ENCODE results near the gene AP2M1.

AP2M1 gene

DNA sequence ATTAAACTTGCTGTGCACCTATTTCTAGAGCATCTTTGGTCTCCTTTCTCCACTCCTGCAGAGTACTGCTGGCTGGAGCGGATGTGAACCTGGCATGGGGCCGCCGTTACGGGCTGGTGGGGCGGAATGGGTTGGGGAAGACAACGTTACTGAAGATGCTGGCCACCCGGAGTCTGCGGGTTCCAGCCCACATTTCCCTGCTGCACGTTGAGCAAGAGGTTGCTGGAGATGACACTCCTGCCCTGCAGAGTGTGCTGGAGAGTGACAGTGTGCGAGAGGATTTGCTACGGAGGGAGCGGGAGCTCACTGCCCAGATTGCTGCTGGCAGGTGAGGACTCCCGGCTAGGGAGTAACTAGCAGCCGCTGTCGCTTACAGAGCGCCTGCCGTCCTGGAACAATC lies 13.4 kb downstream of the AP2M1 start:
- no peak for DNase-seq (ENCODE audit: low spot score)
- POLR2A ChIA-PET (ENCODE audit: low non-redundant PET): no interaction called here
- H3K27ac ChIP-seq: no peak overlapping the region
- CTCF ChIA-PET: no interaction called here
- TF ChIP-seq, protein P1, sequence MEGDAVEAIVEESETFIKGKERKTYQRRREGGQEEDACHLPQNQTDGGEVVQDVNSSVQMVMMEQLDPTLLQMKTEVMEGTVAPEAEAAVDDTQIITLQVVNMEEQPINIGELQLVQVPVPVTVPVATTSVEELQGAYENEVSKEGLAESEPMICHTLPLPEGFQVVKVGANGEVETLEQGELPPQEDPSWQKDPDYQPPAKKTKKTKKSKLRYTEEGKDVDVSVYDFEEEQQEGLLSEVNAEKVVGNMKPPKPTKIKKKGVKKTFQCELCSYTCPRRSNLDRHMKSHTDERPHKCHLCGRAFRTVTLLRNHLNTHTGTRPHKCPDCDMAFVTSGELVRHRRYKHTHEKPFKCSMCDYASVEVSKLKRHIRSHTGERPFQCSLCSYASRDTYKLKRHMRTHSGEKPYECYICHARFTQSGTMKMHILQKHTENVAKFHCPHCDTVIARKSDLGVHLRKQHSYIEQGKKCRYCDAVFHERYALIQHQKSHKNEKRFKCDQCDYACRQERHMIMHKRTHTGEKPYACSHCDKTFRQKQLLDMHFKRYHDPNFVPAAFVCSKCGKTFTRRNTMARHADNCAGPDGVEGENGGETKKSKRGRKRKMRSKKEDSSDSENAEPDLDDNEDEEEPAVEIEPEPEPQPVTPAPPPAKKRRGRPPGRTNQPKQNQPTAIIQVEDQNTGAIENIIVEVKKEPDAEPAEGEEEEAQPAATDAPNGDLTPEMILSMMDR (conservative IDR thresholded peaks at IDR 0.05; ENCODE audit: low read depth): no peak

DNA sequence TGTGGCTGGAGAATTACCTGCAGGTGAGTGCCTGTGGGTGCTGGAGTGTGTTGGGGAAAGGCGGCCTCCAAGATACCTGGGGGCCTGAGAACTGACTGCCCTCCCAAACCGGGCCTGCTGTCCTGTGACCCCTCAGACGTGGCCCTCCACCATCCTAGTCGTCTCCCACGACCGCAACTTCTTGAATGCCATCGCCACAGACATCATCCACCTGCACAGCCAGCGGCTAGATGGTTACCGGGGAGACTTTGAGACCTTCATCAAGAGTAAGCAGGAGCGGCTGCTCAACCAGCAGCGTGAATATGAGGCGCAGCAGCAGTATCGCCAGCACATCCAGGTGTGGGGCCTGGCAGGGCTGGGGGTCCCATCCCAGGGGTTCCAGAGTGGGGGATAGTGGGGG lies 14.8 kb downstream of the AP2M1 start:
- TF ChIP-seq, protein P1 (conservative IDR thresholded peaks at IDR 0.05; ENCODE audit: low read depth): no peak
- no peak for DNase-seq (ENCODE audit: low spot score)
- 0 out of 2 replicates have a peak overlapping the region, but pooled peaks have one; percentile 1 for H3K27ac ChIP-seq
- ChIA-PET CTCF (interaction anchor here (0.5 kb wide), 1 partner anchor 62 kb away, joined by 5 read pairs; no protein-coding TSS in a partner anchor), POLR2A (ENCODE audit: low non-redundant PET) (no interaction called here)

DNA sequence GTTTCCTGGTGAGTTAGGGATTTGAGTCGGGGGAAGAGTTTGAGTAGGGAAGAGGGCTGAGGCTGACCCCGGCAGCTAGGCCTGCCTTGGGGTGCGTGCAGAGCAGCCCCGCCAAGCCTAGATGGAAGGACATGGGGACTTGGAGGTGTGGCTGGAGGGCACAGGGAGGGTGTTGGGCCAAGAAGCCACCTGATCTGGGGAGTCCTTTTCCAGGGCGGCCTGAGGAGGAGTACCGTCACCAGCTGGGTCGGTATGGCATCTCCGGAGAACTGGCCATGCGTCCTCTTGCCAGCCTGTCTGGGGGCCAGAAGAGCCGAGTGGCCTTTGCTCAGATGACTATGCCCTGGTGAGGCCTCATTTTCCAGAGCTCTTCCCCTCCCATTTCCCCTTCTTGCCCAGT lies 18.2 kb downstream of the AP2M1 start:
- ChIA-PET CTCF (interaction anchor here (0.8 kb wide), 1 partner anchor 361 kb away, joined by 3 read pairs; no protein-coding TSS in a partner anchor), POLR2A (ENCODE audit: low non-redundant PET) (no interaction called here)
- TF ChIP-seq, protein P1 (conservative IDR thresholded peaks at IDR 0.05; ENCODE audit: low read depth): no peak
- no peak for DNase-seq (ENCODE audit: low spot score)
- H3K27ac ChIP-seq: no peak overlapping the region

DNA sequence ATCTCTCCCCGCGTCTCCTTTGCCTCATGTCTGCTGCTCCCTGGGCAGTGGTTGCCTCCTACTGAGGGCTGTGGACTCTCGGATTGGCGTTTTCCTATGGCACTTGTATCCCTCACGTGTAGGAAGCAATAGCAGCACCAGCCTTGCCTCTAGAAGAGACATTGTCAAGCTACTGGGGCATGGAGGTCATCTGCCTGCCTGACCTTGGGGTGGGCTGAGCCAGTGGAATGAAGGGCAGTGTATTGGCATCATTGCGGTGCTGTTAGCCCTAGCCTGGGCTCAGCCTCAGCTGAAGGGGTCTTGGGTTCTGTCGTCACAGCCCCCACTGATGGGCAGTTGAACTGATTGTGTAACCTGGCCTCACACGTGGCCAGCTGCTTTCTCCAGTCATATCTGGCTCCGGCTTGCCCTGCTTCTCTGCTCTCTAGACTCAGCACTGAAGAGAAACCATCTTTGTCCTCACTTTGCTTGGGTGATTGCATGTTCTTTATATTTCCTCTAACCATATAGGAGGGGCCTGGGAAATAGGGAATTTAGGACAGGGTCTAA lies 19.4 kb downstream of the AP2M1 start:
- CTCF ChIA-PET: interaction anchor here (0.8 kb wide), 1 partner anchor 16 kb away, joined by 5 read pairs; no protein-coding TSS in a partner anchor
- POLR2A ChIA-PET (ENCODE audit: low non-redundant PET): no interaction called here
- DNase-seq (ENCODE audit: low spot score): no peak
- H3K27ac ChIP-seq: no peak overlapping the region
- TF ChIP-seq, protein P1 (conservative IDR thresholded peaks at IDR 0.05; ENCODE audit: low read depth): no peak

DNA sequence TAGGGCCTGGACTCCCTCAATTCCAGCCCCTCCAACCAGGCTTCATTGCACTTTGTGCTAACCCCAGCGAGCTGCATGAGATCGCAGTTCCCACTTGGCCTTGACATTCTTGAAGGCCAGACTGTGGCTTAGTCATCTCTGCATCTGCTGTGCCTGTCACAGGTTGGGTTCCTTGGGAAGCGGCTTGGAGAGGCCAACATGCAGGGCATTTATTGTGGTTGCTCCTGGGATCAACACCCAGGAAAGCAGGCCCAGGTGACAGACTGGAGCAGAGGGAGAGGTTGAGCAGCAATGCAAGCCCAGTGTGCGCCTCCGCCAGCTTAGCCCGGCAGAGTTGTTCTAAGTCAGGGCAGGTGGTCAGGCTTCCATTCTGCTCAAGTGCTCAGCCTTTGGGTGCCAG lies 21.9 kb downstream of the AP2M1 start:
- TF ChIP-seq, protein P1 (conservative IDR thresholded peaks at IDR 0.05; ENCODE audit: low read depth): no peak
- 0 out of 2 replicates have a peak overlapping the region, but pooled peaks have one; percentile 1 for H3K27ac ChIP-seq
- ChIA-PET POLR2A (ENCODE audit: low non-redundant PET) (no interaction called here), CTCF (interaction anchor here (0.6 to 0.7 kb wide), 2 partner anchors 10 to 27 kb away, joined by 3 read pairs; no protein-coding TSS in a partner anchor)
- no peak for DNase-seq (ENCODE audit: low spot score)

DNA sequence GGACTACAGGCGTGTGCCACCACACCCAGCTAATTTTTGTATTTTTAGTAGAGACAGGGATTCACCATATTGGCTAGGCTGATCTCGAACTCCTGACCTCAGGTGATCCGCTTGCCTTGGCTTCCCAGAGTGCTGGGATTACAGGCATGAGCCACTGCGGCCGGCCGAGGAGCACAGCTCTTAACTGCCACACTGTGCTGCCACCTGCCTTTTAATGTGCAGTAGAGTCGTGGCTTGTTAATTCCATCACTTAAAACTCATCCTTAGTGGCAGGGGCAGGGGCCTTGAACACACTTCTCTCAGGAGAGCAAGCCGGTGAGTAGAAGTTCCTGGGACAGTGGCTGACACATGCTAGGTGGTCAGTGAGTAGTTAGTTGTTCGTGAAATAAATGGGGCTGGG lies 23.9 kb downstream of the AP2M1 start:
- TF ChIP-seq, protein P1 (conservative IDR thresholded peaks at IDR 0.05; ENCODE audit: low read depth): no peak
- DNase-seq (ENCODE audit: low spot score): no peak
- H3K27ac ChIP-seq: no peak overlapping the region
- POLR2A ChIA-PET (ENCODE audit: low non-redundant PET): no interaction called here
- CTCF ChIA-PET: interaction anchor here (0.5 to 0.6 kb wide), 2 partner anchors 16 to 18 kb away, joined by 4 to 5 read pairs; no protein-coding TSS in a partner anchor

Measured in RWPE1 (cell line).